ENCODE results near the gene S100A13. TPM values are rescaled to one million over a fixed set of nuclear protein-coding genes. Genes with fewer than 3 reads are reported as not detected.

The S100A13 gene
- total and polyA plus RNA-seq, 8 donors: 18.7 to 271 (median 43.1) TPM

DNA sequence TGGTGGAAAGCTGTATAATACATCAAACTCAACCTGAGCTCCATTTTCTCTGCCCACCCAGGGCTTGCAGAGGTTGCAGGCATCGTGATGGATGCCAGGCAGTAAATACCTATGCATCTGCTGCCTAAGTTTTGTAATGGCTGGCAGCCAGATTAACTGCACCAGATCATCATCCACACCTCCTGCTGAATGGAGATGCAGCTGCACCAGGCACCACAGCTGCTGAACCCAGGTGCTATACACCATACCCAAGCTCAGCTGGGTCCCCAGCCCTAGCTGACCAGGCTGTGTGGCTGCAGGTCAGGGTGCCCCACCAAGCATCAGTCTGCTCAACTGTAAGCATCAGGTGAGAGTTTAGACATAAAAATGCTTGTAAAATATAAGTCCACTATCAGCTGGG, 24.5 kb upstream of the S100A13 start:
- no peak overlapping the region for H3K4me3 ChIP-seq
- DNase-seq: no peak
- H3K27me3 ChIP-seq: no peaks in the 10 kb centered on the region
- H3K36me3 ChIP-seq: peaks cover 0 to 8% (median 4%) of the 10 kb centered on the region in 4 donors
- no peak overlapping the region for H3K27ac ChIP-seq
- H3K4me1 ChIP-seq: peaks cover 15 to 47% (median 39%) of the 10 kb centered on the region in 4 donors
- intact Hi-C loops (cut with DNase I; ENCODE audit: low total_unique reads): no loop called here
- WGBS, 5 donors: 71 to 86% (median 81%) methylated on average over 1 of the region's 1 CpG
- no peaks in the 10 kb centered on the region for H3K9me3 ChIP-seq
- TF ChIP-seq, protein P1, sequence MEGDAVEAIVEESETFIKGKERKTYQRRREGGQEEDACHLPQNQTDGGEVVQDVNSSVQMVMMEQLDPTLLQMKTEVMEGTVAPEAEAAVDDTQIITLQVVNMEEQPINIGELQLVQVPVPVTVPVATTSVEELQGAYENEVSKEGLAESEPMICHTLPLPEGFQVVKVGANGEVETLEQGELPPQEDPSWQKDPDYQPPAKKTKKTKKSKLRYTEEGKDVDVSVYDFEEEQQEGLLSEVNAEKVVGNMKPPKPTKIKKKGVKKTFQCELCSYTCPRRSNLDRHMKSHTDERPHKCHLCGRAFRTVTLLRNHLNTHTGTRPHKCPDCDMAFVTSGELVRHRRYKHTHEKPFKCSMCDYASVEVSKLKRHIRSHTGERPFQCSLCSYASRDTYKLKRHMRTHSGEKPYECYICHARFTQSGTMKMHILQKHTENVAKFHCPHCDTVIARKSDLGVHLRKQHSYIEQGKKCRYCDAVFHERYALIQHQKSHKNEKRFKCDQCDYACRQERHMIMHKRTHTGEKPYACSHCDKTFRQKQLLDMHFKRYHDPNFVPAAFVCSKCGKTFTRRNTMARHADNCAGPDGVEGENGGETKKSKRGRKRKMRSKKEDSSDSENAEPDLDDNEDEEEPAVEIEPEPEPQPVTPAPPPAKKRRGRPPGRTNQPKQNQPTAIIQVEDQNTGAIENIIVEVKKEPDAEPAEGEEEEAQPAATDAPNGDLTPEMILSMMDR (IDR thresholded peaks at IDR 0.05): no peak
- TF ChIP-seq POLR2AphosphoS5 (IDR thresholded peaks at IDR 0.05) (no peak), EP300 (IDR thresholded peaks at IDR 0.05) (no peak), POLR2A (IDR thresholded peaks at IDR 0.05) (no peak)

DNA sequence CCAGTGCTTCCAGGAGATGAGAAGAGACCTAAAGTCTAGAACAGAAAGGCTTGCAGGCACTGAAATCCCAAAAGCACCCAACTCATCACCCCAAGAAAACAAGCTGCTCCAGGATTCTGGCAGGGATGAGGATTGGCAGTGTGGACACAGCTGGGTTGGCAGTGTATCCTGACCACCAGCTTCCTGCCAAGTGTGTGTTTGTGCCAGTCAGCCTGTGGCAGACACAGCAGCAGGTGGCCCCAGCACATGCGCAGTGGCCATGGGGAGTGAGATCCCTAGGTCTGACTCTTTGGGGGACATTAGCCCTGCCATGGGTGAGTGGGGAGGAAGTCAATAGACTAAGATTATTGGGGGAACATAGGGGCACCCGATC, 22.5 kb upstream of the S100A13 start:
- peak in 1 of 2 donors; percentile 93 for DNase-seq
- Histone ChIP-seq H3K27me3 (no peaks in the 10 kb centered on the region), H3K4me3 (no peak overlapping the region), H3K4me1 (peaks cover 15 to 55% (median 43%) of the 10 kb centered on the region in 4 donors), H3K27ac (peak overlapping the region; percentile 52 to 84 (median 70)), H3K36me3 (peaks cover 17 to 27% (median 24%) of the 10 kb centered on the region in 4 donors), H3K9me3 (no peaks in the 10 kb centered on the region)
- TF ChIP-seq POLR2A (IDR thresholded peaks at IDR 0.05): no peak
- no peak for TF ChIP-seq EP300 (IDR thresholded peaks at IDR 0.05)
- TF ChIP-seq POLR2AphosphoS5 (IDR thresholded peaks at IDR 0.05): peak; percentile 31 to 88 (median 55)
- intact Hi-C loops (cut with DNase I; ENCODE audit: low total_unique reads): no loop called here
- WGBS, 5 donors: 18 to 65% (median 50%) methylated on average over 1 to 2 of the region's 2 CpGs

DNA sequence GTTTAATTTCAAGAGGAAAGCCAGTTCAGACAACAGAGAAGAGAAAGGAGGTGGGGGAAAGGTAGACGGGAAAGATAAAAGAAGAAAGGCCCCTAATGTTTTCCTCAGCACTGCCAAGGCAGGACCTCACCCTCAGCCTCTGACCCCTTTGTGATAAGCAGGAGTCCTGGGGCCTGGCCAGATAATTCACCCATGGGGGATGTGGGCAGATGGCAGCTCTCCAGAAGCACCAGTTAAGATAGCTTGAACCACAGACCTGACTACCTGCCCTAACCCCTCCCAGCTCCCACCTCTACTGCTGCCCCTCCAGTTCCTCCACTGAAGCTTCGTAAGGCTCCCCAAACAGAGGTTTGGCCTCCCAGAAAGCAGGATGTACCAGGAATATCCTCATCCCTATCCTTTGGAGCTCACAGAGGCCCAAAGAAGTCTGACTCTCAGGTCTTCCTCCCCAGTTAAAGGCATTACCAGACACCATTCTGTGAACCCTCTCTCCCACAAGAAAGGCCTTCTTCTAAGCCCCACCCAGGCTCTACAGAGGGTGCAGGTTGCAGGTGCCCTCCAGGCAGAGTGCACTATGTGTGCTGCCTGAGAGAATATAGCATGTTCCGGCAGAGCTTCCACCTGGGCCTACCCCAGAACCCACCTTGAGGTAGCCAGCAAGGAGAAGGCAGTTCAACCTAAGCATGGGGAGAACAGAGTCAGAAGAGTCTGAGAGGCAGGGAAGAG, 22.0 kb upstream of the S100A13 start:
- intact Hi-C loops (cut with DNase I; ENCODE audit: low total_unique reads): no loop called here
- no peak overlapping the region for H3K4me3 ChIP-seq
- H3K36me3 ChIP-seq: peaks cover 19 to 33% (median 29%) of the 10 kb centered on the region in 4 donors
- no peaks in the 10 kb centered on the region for H3K27me3 ChIP-seq
- H3K9me3 ChIP-seq: no peaks in the 10 kb centered on the region
- WGBS, 5 donors: 17 to 43% (median 21%) methylated on average over 3 of the region's 3 CpGs
- peaks cover 15 to 57% (median 44%) of the 10 kb centered on the region in 4 donors for H3K4me1 ChIP-seq
- TF ChIP-seq EP300 (IDR thresholded peaks at IDR 0.05): no peak
- TF ChIP-seq POLR2AphosphoS5 (IDR thresholded peaks at IDR 0.05): peak in 1 of 3 donors; percentile 7
- TF ChIP-seq POLR2A (IDR thresholded peaks at IDR 0.05): no peak
- TF ChIP-seq, protein P1 (IDR thresholded peaks at IDR 0.05): no peak
- peak in 1 of 2 donors; percentile 87 for DNase-seq
- peak overlapping the region; percentile 52 to 84 (median 70) for H3K27ac ChIP-seq

DNA sequence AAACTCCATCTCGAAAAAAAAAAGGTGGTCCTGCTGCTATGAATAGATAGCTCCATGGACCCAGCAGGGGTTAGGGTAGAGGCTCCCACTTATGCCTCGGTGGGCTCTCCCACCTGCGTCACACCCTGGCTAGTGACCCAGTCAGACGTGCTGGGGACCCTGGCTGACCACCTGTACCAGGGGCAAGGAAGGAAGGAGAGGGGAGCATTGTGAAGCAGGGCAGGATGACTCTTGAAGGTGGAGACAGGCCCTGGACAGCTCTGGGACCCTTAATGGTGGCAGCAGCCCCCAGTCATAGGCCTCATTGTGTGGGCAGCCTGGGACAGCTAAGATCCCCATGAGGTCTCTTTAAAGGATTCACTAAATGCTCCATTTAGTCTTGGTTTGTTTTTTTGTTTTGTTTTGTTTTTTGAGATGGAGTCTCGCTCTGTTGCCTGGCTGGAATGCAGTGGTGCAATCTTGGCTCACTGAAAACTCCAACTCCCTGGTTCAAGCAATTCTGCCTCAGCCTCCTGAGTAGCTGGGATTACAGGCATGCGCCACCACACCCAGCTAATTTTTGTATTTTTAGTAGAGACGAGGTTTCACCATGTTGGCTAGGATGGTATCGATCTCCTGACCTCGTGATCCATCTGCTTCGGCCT, 20.8 kb upstream of the S100A13 start:
- no peak for DNase-seq
- Histone ChIP-seq H3K27ac (peak overlapping the region; percentile 28 to 84 (median 65)), H3K9me3 (no peaks in the 10 kb centered on the region), H3K27me3 (no peaks in the 10 kb centered on the region), H3K4me1 (peaks cover 15 to 64% (median 48%) of the 10 kb centered on the region in 4 donors), H3K36me3 (peaks cover 31 to 45% (median 41%) of the 10 kb centered on the region in 4 donors), H3K4me3 (no peak overlapping the region)
- no peak for TF ChIP-seq POLR2A (IDR thresholded peaks at IDR 0.05)
- no peak for TF ChIP-seq EP300 (IDR thresholded peaks at IDR 0.05)
- TF ChIP-seq, protein P1 (IDR thresholded peaks at IDR 0.05): no peak
- no peak for TF ChIP-seq POLR2AphosphoS5 (IDR thresholded peaks at IDR 0.05)
- WGBS, 5 donors: 74 to 88% (median 83%) methylated on average over 10 of the region's 10 CpGs
- intact Hi-C loops (cut with DNase I; ENCODE audit: low total_unique reads): no loop called here
